Measurements from ENCODE around the gene NACC2.
"Not testable (repeated sequence)": the region's sequence is repeated elsewhere in the genome, so short reads cannot be mapped to it uniquely, and the experiment has no call there.

NACC2 gene

DNA sequence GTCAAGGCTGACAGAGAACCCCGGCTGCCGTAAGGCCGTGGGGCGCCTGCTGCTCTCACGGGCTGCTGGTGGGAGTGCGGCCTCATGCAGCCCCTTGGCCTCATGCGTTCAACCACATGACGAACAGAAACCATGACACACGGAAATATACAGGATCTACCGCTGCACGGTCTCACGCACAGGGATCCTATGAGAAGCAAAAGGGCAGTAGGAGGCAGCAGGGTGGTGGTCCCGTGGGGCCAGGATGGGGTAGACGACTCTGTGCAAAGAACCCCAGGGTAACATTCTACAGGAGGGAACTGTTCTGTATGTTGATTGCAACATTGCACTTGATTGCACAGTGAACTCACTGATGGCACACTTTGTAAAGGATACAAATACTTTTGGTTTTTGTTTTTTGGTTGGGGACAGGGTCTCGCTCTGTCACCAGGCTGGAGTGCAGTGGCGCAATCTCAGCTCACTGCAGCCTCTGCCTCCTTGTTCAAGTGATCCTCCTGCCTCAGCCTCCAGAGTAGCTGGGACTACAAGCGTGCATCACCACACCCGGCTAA lies 51.6 kb downstream of the NACC2 start:
- no peak for DNase-seq

DNA sequence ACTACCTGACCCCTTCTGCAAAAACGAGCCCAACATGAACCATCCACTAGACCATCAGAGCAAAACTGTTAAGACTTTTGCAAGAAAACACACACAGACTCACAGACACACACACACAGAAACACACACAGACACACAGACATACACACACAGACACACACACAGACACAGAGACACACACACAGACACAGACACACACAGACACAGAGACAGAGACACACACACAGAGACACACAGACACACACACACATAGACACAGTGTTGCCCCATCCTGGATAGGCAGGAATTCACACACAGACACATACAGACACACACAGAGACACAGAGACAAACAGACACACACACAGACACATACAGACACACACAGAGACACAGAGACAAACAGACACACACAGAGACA lies 52.5 kb downstream of the NACC2 start:
- DNase-seq, result no peak

DNA sequence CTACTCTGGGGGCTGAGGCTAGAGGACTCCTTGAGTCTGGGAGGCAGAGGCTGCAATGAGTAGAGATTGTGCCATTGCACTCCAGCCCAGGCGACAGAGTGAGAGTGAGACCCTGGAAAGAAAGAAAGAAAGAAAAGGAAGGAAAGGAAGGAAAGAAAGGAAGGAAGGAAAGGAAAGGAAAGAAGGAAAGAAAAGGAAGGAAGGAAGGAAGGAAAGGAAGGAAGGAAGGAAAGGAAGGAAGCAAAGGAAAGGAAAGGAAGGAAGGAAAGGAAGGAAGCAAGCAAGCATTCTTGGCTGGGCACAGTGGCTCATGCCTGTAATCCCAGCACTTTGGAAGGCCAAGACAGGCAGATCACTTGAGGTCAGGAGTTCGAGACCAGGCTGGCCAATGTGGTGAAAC lies 54.2 kb downstream of the NACC2 start:
- DNase-seq, result not testable (repeated sequence)

DNA sequence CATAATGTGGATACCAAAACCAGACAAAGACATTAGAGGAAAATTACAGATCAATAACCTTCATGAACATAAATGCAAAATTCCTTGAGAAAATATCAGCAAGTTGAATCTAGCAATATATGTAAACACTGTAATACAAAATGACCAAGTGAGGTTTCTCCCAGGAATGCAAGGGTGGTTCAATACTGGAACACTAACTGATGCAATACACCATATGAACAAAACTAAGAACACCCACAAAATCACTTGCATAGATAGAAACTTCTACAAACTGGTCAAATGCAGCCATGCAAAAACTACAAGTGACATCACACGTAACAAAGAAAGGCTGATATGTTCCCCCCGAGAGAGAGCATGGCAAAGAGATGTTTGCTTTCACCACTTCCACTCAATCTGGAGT lies 55.6 kb downstream of the NACC2 start:
- no peak for DNase-seq

DNA sequence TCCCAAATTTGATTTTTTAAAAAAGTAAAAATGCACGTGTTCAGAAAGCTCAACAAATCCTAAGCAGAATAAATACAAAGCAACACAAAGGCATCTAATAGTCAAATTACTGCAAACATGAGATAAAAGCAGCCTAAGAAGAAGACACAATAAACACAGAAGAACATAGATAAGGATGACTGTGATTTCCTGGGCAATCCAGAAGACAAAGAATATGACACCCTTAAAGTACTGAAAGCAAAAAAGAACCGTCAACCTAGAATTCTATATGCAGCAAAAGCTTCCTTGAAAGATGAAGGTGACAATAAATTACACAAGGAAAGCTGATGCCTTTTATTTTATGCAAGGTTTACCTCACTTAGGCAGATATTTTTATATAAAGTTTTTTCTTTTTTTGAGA lies 58.2 kb downstream of the NACC2 start:
- no peak for DNase-seq

DNA sequence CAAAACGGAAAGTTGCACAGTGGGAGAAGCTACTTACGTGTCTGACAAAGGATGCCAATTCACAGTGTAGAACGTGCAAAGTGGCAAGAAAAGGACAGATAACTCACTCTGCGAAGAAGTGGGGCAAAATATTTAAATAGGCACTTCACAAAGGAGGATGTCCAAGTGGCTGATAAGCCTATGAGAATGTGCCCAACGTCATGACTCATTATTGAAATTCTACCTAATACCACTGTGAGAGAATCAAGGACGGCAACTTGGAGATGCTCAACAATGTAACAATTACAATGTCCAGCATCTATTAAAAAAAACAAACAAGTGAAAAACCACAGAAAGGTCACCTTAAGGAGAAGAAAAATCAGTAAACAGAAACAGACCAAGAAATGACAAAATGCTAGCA lies 59.0 kb downstream of the NACC2 start:
- DNase-seq, result no peak

DNA sequence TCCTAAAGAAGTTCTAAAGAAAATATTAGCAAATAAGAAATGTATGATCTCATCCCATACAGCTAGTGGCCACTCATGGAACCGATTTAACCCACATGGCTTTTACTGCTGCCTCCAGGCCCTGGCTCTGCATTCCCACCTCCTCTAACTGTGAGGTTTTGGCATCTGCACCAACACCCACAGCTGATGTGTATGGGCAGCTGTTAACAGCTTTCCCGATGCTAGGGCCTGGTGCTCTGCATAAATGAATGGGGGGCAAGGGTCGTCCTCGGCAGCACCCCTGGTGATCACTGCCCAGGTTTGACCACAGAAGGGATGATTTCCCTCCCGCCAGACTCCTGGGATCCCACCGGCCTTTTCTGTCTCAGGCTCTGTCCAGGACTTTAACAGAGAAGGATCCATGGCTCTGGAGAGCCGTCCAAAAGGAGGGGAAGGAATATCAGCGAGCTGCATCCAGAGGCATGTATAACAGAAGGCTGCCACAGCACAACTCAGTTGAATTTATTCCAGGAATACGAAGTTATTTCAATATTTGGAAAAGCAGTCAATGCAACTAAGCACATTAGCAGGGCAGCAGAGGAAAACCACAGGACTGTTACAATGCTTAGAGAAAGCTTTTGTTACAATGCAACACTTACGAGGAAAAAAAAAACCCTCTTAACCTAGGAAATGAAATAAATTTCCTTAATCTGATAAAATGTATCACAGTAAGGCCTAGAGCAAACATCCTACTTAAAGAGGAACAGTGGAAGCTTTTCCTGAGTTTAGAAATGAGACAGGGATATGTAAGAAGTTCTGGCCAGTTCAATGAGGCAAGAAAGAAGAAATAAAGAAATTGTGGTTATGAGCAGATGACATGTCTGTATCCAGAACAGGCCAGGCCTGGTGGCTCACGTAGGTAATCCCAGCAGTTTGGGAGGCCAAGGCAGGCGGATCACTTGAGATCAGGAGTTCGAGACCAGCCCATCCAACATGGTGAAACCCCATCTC lies 63.1 kb downstream of the NACC2 start:
- DNase-seq, result no peak

DNA sequence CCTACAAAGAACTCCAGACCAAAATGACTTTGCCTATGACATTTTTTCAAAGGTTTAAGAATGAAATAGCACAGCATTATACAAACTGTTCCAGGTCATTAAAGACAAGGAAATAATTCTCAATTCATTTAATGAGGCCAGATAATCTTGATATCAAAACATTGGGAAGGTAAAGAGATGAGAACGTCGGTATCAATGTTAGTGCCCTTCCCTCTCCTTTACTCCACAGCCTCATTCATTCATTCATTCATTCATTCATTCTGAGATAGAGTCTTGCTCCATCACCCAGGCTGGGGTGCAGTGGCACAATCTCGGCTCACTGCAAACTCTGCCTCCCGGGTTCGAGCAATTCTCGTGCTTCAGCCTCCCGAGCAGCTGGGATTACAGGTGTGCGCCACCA lies 64.0 kb downstream of the NACC2 start:
- DNase-seq, result no peak

DNA sequence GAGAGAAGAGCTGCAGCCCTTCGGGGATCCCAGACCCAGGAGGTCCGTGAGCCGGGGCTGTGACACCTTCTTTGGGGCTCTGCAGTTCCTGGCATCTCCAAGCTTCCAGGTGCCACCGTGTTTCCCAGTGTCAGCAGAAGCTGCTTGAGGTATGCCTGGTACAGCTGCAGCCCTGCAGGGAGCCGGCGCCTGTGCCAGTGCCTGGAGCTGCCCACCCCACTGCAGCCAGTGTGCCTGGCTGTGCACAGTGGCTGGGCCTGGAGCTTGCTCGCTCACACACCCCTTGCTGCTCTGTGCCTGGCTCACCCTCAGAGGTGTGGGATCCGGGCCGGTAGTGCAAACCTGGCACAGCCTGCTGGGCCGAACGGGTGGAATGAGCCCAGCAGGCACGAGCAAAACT lies 65.5 kb downstream of the NACC2 start:
- DNase-seq, result no peak

DNA sequence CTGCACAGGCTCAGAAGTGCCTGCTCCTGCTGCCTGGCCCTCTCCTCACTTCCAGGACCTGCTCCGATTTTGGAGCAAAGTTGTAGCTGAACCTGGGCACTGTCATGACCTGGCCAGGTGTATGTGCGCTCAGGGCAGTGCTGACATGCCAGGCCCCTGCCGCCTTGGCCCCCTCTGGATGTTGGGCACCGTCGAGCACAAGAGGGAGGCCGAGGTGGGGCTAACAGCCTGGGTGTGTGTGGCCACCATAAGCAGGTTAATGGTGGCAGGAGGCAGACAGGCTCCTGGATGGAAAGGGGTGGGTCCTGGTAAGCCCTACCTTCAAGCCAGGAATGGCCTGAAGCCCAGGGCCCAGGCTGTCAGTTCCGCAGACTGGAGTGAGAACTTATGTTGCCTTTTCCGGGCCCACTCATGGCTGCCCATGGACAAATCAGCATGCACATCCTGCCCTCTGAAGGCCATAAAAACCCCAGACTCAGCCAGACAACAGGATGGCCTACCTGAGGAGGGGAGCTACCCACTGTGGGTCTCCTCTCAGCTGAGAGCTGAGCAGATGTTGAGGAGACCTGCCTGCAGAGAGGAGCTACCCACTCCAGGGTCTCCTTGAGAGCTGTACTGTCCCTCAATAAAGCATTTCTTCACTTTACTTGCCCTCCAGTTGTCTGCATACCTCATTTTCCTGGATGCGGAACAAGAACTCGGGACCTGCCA lies 66.2 kb downstream of the NACC2 start:
- DNase-seq, result no peak

DNA sequence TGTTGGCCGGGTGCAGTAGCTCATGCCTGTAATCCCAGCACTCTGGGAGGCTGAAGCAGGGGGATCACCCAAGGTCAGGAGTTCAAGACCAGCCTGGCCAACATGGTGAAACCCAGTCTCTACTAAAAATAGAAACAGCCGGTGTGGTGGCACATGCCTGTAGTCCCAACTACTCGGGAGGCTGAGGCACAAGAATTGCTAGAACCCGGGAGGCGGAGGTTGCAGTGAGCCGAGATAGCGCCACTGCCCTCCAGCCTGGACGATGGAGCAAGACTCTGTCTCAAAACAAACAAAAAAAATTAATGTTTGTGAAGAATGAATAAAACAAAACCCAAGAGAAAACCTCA lies 68.2 kb downstream of the NACC2 start:
- DNase-seq, result not testable (repeated sequence)

DNA sequence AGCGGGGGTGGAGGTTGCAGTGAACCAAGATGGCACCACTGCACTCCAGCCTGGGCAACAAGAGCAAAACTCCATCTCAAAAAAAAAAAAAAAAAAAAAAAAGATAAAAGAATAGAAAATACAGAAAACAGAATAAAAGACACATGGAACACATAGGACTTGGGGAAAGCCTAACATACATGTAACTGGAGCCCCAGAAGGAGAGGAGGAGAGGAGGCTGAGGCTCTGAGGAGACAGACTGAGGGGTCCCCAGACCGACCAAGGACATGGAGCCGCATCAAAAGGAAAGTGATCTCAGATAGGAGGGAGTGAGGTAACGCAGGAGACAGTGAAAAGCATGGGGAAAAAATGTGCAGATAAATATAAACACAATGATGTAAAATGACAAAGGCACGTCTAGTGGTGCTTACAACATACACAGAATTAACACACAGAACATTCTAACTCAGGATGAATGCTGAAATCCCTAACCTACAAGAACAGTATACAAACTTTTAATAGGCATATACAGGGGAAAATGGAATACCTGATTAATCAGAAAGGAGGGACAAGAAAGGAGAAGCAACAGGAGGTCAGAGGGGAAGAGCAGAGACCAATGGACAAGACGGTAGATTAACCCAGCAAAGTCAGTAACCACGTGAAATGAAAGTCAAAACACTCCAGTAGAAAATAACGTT lies 68.7 kb downstream of the NACC2 start:
- no peak for DNase-seq

DNA sequence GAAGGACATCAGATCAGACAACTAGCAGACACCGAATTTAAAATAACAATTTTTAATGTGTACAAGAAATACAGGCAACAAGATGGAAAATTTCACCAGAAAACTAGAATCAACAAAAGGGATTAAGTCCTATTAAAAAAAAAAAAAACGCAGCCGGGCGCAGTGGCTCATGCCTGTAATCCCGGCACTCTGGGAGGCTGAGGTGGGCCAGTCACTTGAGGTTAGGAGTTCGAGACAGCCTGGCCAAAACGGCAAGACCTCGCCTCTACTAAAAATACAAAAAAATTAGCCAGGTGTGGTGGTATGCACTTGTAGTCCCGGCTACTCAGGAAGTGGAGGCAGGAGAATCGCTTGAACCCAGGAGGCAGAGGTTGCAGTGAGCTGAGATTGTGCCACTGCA lies 69.6 kb downstream of the NACC2 start:
- DNase-seq, result no peak

DNA sequence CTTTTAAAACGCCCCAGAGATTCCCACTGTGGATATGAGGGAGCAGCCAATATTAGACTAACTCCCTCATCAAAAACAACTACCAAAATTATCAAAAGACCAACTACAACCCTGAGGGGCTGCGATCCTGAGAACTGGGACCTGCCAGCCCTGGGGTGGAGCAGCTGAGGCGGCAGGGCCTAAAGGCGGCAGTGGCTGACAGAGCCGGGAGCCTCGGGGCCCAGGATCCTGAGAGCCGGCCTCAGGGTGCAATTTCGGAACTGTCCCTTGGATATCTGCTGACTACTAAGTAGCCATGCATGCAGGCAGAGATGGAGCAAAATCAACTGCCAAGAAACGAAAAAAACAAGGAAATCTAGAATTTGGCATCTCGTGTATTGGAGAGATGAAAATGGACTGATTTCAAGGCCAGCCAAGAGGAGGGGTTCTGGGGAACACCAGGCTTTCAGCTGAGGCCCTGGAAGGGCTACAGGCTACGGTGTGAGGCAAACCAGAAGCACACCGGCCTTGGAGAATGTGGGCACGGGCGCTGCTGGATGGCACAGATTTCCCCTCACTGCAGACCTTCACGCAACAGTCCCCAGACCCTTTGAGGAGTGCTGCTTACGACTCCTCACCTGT lies 70.3 kb downstream of the NACC2 start:
- no peak for DNase-seq

DNA sequence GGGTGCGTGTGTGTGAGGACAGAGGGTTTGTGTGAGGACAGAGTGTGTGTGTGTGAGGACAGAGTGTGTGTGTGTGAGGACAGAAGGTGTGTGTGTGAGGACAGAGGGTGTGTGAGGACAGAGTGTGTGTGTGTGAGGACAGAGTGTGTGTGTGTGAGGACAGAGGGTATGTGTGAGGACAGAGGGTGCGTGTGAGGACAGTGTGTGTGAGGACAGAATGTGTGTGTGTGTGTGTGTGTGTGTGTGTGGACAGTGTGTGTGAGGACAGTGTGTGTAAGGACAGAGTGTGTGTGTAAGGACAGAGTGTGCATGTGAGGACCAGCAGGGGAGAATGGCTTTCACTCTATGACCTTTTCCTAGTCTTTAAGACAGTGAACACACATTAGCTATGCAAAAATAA lies 70.8 kb downstream of the NACC2 start:
- DNase-seq, result no peak

DNA sequence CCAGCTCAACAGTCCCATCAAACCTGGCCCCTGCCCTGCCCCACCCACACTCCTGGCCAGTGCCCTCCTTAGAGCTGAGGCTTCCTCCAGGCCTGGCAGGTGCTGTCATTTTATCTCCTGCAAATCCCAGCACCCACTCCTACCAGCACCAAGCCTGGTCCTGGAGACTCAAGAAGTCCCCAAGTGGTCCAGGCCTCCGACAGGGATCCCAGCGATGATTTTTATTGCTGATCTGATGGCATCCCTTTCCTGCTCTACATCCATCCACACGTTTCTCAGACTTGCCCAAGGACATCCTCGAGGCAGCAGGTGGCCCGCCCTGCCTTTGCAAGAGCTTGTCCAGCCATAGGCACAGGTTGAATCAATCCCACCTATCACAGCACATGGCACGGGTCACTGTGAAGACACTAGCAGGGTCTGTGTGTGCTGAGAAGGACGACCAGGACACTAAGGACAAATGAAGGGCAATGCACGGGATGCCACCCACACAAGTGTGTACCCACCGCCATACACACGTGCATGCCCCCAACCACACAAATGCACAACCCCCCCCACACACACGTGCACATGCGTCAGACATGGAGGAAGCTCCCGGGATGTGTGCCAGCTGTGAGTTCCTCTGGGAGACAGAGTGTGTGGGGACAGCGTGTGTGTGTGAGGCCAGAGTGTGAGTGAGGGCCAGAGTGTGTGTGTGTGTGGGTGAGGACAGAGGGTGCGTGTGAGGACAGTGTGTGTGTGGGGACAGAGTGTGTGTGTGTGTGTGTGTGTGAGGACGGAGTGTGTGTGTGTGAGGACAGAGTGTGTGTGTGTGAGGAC lies 71.5 kb downstream of the NACC2 start:
- no peak for DNase-seq

DNA sequence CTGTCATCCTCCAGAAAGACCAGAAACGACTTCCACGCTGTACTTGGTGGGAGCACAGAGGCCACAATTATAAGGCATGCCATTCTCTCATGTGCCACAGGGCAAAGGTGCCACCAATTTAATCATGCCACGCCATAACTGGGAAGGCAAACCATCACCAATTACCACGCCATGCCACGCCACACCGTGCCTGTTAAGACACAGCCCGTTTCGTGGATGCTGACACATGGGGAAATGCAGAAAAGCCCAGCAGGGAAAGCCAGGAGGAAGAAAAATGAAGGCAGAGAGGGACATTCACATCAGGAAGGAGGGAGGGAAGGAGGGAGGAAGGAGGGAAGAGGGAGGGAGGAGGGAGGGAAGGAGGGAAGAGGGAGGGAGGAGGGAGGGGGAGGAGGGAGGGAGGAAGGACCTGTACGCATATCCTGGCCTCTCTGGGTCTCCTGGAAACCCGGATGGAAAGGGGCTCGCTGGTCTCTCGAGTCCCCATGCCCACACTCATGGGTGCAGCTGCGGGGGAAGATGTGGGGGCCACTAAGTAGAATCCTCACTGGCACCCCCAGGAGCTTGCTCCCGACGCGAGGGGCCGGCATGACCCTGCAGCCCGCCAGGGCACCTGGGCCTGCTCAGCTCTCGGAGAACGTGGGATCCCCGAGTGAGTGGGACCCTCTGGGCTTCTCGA lies 72.2 kb downstream of the NACC2 start:
- no peak for DNase-seq

DNA sequence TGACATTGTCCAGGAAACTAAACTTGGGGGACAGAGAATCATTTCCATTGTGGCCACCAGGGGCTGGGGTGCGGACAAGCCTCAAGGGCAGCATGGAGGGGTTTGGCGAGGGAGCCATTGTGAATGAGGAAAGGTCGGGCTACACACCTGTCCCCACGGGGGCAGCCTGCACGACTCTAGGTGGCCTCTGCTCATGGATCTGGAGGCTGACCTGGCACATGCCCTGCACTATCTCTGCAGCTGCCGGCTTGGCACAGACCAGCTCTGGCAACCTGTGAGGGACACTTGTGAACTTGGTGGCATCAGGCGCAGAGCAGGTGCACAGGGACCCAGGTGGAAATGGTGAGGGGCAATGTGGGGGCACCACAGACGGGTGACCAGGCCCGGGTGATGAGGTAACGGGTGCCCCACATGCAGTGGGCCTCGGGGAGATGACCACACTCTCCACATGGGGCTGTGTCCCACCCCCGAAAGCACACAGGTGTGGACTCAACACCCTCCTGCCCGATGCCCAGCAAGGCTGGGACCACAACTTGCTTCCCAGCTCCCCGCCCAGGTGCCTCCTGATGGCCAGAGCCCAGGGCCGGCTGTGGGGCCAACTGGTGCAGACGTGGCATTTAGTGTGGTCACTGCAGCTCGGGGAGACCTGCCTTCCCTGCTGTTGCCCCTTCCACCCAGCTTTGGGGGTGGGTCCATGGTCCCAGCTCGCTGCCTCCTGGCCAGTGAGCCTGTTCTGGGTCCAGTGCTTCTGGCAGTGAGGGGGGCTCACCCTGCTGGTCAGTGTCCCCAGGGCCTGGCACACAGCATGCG lies 73.0 kb downstream of the NACC2 start:
- no peak for DNase-seq

DNA sequence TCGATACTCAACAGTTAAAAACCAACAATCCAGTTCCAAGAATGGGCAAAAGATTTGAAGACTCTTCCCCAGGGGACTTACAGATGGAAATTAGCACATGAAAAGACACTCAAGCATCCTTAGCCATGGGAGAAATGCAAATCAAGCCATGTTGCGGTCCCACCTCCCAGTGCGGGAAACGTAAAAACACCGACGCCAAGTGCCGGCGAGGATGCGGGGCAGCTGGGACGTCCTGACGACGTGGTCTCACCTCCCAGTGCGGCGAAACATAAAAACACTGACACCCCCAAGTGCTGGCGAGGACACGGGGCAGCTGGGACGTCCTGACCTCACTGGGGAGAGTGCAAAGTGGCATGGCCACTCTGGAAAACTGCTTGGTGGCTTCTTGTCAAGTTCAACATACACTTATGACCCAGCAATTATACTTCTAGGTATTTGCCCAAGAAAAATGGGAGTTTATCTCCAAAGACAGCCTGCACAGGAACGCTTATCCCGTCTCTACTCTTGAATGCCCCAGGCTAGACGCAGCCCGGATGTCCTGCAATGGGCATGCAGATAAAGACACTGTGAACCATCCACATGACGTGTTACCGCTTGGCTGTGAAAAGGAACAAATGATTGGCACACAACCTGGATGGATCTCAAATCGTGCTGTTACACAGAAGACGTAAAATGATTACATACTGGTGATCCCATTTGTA lies 73.8 kb downstream of the NACC2 start:
- no peak for DNase-seq

DNA sequence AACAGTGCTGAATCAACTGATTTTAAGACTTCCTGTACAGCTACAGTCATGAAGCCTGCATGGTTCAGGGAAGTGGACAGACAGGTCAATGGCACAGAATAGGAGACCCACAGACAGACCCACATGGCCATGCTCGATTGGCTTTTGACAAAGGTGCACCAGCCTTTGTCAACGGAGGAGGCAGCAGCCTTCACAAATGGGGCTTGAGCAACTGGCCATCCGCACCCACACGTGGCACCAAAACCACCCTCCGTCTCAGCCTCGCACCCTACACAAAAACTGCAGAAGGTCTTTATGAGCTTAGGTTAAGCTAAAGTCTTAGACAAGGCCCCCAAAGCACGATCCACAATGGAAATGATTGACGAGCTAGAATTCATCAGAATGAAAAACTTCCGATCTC lies 74.4 kb downstream of the NACC2 start:
- no peak for DNase-seq
